WI38 (cell line): ENCODE results near the gene ALK.

Experiments
- H3K4me3 ChIP-seq: 2 replicates; pipeline ENCODE4 v1.5.1; 2011; ENCODE audit warnings: low read depth, mild to moderate bottlenecking, control low read depth, low read length
- CTCF ChIP-seq: IDR thresholded peaks from 2 replicates; pipeline ENCODE4 v1.5.1; 2012; ENCODE audit warnings: low read depth, mild to moderate bottlenecking, control low read depth, low read length

ALK gene

GRCh38 chr2:29278966-29279365, 642.4 kb downstream of the ALK start:
- no peak overlapping the region for H3K4me3 ChIP-seq
- no peak for TF ChIP-seq CTCF

GRCh38 chr2:29276151-29276550, 645.2 kb downstream of the ALK start:
- TF ChIP-seq CTCF = no peak
- no peak overlapping the region for H3K4me3 ChIP-seq

GRCh38 chr2:29275186-29275585, 646.2 kb downstream of the ALK start:
- TF ChIP-seq CTCF = no peak
- H3K4me3 ChIP-seq = no peak overlapping the region

GRCh38 chr2:29273685-29274611, 647.4 kb downstream of the ALK start:
- H3K4me3 ChIP-seq = no peak overlapping the region
- no peak for TF ChIP-seq CTCF

GRCh38 chr2:29273004-29273684, 648.2 kb downstream of the ALK start:
- no peak overlapping the region for H3K4me3 ChIP-seq
- no peak for TF ChIP-seq CTCF

GRCh38 chr2:29272311-29272710, 649.1 kb downstream of the ALK start:
- no peak overlapping the region for H3K4me3 ChIP-seq
- TF ChIP-seq CTCF = no peak

GRCh38 chr2:29270701-29271121, 650.7 kb downstream of the ALK start:
- no peak overlapping the region for H3K4me3 ChIP-seq
- no peak for TF ChIP-seq CTCF
